ENCODE data around the gene DDX53.

DDX53 gene

GRCh38 chrX:23035493-23035892 lies 35.7 kb downstream of the DDX53 start:
- ChIA-PET POLR2A (no interaction called here), CTCF (no interaction called here)
- TF ChIP-seq, protein P1, sequence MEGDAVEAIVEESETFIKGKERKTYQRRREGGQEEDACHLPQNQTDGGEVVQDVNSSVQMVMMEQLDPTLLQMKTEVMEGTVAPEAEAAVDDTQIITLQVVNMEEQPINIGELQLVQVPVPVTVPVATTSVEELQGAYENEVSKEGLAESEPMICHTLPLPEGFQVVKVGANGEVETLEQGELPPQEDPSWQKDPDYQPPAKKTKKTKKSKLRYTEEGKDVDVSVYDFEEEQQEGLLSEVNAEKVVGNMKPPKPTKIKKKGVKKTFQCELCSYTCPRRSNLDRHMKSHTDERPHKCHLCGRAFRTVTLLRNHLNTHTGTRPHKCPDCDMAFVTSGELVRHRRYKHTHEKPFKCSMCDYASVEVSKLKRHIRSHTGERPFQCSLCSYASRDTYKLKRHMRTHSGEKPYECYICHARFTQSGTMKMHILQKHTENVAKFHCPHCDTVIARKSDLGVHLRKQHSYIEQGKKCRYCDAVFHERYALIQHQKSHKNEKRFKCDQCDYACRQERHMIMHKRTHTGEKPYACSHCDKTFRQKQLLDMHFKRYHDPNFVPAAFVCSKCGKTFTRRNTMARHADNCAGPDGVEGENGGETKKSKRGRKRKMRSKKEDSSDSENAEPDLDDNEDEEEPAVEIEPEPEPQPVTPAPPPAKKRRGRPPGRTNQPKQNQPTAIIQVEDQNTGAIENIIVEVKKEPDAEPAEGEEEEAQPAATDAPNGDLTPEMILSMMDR (IDR thresholded peaks at IDR 0.05; ENCODE audit: control extremely low read depth, extremely low read depth, low read depth, missing control alignments) = no peak
- DNase-seq (ENCODE audit: extremely low spot score) = no peak

GRCh38 chrX:23046443-23046842 lies 46.7 kb downstream of the DDX53 start:
- CTCF ChIA-PET = no interaction called here
- no peak for DNase-seq (ENCODE audit: extremely low spot score)
- TF ChIP-seq, protein P1 (IDR thresholded peaks at IDR 0.05; ENCODE audit: control extremely low read depth, extremely low read depth, low read depth, missing control alignments) = no peak
- POLR2A ChIA-PET = no interaction called here

GRCh38 chrX:23048806-23049573 lies 49.2 kb downstream of the DDX53 start:
- CTCF ChIA-PET = interaction anchor here (1.1 kb wide), 1 partner anchor 16 kb away, joined by 3 read pairs; no protein-coding TSS in a partner anchor
- DNase-seq (ENCODE audit: extremely low spot score) = no peak
- TF ChIP-seq, protein P1 (IDR thresholded peaks at IDR 0.05; ENCODE audit: control extremely low read depth, extremely low read depth, low read depth, missing control alignments) = no peak
- POLR2A ChIA-PET = no interaction called here

GRCh38 chrX:23052324-23052723 lies 52.6 kb downstream of the DDX53 start:
- TF ChIP-seq, protein P1 (IDR thresholded peaks at IDR 0.05; ENCODE audit: control extremely low read depth, extremely low read depth, low read depth, missing control alignments) = no peak
- ChIA-PET POLR2A (no interaction called here), CTCF (interaction anchor here (1.0 kb wide), 1 partner anchor 25 kb away, joined by 3 read pairs; no protein-coding TSS in a partner anchor)
- DNase-seq (ENCODE audit: extremely low spot score) = no peak
